Muscle layer of colon (tissue), 2 donors: ENCODE results near the gene FASN.

Experiments
- H3K27ac ChIP-seq: one replicate; pipeline ENCODE4 v1.7.0; 2013; ENCODE audit warnings: low read depth, mild to moderate bottlenecking, low read length, moderate library complexity
- H3K27me3 ChIP-seq, 2 donors: one replicate each; pipeline ENCODE4 v1.7.0; 2013; ENCODE audit warnings: low read length in 2 of 2, mild to moderate bottlenecking in 2 of 2; ENCODE audit not compliant: insufficient read depth in 2 of 2, control insufficient read depth in 1 of 2
- H3K36me3 ChIP-seq: one replicate; pipeline ENCODE4 v1.7.0; 2013; ENCODE audit warnings: mild to moderate bottlenecking, low read length; ENCODE audit not compliant: insufficient read depth
- H3K4me1 ChIP-seq: one replicate; pipeline ENCODE4 v1.7.0; 2013; ENCODE audit warnings: mild to moderate bottlenecking, low read length; ENCODE audit not compliant: insufficient read depth
- H3K4me3 ChIP-seq, 2 donors: one replicate each; pipeline ENCODE4 v1.7.0; 2013; ENCODE audit warnings: low read length in 2 of 2, low read depth in 1 of 2, mild to moderate bottlenecking in 1 of 2, moderate library complexity in 1 of 2
- H3K9ac ChIP-seq: one replicate; pipeline ENCODE4 v1.7.0; 2013; ENCODE audit warnings: low read length
- H3K9me3 ChIP-seq: one replicate; pipeline ENCODE4 v1.7.0; 2013; ENCODE audit warnings: mild to moderate bottlenecking, low read length
- donor health status: abdominal sarcoma.
- donor health status: Adenocarcinoma of cecum.

The FASN gene

DNA sequence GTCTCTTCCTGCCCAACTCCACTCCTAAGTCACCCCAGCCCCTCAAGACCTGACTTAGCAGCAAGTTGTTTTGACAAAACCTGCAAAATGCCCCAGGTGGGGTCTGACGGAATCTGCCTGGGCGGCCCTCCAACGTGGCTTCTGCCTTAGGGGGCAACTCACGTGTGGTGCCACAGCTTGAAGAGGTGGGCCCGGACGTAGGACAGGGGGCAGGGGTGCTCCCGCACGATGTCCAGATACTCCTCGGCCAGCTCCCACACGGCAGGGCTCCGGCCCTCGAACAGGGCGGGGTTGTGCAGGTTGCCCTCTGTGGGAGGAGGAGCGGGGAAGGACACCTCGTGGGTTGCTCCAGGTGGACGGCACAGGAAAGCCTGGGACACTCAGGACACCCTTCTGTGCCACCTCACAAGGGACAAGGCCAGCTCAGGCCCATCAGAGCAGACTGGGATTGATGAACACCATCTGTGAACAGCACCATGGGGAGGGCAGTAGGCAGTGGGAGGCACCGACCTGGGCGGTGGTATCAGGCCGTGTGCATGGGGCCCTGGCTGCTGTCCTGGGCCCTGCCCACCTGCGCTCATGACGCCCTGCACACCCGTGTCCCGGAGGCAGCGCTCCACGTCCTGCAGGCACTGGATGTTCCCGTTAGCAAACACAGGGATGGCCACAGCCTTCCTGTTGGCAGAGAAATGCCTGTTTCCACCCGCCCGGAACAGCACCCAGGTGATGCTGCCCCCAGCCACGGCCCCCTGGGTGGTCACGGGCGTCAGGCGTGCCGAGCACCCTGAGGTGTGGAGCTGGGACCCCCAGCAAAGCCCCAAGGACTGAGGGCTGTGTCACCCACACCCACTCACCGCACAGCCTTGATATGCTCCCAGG lies 36.8 kb downstream of the FASN start:
- Histone ChIP-seq H3K9ac (no peak overlapping the region), H3K9me3 (no peaks in the 10 kb centered on the region), H3K36me3 (peaks cover 39% of the 10 kb centered on the region), H3K27ac (no peak overlapping the region), H3K4me1 (peaks cover 16% of the 10 kb centered on the region), H3K4me3 (no peak overlapping the region), H3K27me3 (no peaks in the 10 kb centered on the region)

DNA sequence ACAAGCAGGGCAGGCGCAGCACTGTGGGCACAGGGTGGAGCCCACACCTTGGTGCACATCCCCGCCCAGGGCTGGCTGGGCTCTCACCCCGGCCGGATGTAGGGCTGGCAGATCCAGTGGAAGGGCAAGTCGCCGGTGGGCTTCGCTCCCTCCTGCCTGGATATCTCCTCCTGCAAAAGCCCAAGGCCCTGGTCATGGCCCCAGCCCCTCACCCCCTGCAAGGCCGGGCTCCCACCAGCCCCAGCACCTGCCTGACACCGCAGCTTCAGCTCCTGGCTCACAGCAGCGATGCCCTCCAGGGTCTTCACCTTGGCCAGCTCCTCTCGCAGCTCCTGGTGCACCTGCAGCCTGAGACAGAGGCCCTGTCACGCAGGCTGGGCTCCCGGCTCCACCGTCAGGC lies 37.4 kb downstream of the FASN start:
- no peak overlapping the region for H3K4me3 ChIP-seq
- H3K4me1 ChIP-seq = peaks cover 12% of the 10 kb centered on the region
- no peak overlapping the region for H3K9ac ChIP-seq
- peaks cover 39% of the 10 kb centered on the region for H3K36me3 ChIP-seq
- no peak overlapping the region for H3K27ac ChIP-seq
- H3K9me3 ChIP-seq = no peaks in the 10 kb centered on the region
- H3K27me3 ChIP-seq = no peaks in the 10 kb centered on the region

DNA sequence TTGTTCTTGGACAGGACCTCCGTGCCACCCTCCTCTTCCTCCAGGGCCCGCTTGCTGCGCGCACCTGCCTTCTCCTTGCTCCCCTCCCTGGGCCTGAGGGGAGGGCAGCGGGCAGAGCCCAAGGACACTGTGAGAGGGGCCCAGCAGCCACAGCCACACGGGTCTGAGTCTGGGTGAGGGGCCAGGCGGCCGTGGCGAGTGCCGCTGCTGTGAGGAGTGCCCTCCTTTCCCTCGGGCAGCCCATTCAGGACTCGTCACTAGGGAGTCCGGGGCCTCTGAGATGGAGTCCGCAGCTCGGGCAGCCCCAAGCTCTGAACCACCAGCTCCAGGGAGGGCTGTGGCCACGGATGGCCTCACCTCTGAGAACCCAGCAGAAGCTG lies 38.0 kb downstream of the FASN start:
- Histone ChIP-seq H3K9ac (no peak overlapping the region), H3K9me3 (no peaks in the 10 kb centered on the region), H3K27ac (no peak overlapping the region), H3K4me3 (no peak overlapping the region), H3K36me3 (peaks cover 44% of the 10 kb centered on the region), H3K27me3 (no peaks in the 10 kb centered on the region), H3K4me1 (peaks cover 12% of the 10 kb centered on the region)

DNA sequence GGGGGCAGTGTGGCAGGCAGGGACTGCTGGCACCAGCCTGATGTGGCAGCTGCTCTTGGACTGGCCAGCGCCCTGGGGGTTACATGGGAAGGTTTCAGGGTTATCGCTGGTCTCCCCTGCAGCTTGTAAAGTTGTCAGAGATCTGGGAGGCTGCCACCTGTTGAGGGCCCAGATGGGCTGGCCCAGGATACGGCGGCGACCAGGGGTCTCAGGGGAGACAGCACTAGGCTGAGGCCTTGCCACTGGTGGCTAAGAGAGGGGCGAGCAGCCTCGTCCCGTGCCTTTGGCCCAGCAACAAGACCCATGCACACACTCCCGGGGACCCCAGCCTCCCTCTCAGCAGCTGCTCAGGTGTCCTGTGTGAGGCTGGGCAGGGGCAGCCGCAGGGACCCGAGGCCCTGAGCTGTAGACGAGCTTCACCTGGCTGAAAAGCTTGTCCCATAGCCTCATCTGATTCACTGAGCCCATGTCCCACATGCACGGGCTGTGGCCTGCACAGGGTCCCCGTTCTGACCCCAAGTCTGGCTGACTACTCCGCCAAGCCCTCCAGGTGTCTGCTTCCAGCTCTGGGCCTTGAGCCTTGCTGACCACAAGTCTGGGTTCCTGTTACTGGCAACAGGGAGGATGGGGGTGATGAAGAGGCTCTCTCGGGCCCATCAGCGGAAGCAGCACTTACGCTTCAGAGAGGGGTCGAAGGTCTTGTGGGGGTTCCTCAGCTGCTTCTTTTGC lies 38.6 kb downstream of the FASN start:
- Histone ChIP-seq H3K4me1 (peaks cover 7% of the 10 kb centered on the region), H3K4me3 (no peak overlapping the region), H3K9ac (no peak overlapping the region), H3K36me3 (peaks cover 48% of the 10 kb centered on the region), H3K27me3 (no peaks in the 10 kb centered on the region), H3K27ac (no peak overlapping the region), H3K9me3 (no peaks in the 10 kb centered on the region)

DNA sequence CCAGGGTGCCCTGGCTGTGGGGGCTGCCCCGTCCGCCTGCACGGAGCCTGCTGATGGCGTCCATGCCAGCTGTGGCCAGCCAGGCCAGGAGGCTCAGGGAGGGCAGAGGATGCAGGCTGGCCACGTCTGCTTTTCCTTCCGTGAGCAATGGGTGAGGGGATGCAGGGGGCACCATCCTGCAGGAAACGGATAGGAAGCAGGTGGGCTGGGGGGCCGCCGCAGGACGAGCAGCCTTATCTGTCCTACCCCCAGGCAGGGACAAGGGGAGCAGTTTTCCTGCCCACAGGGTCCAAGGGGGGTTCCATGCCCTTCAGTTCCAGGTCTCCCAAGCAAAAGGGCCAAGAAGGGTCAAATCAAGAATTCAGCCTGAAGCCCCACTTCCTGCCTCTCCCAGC lies 39.2 kb downstream of the FASN start:
- Histone ChIP-seq H3K27me3 (no peaks in the 10 kb centered on the region), H3K9ac (no peak overlapping the region), H3K4me1 (peaks cover 3% of the 10 kb centered on the region), H3K27ac (no peak overlapping the region), H3K9me3 (no peaks in the 10 kb centered on the region), H3K36me3 (peaks cover 54% of the 10 kb centered on the region), H3K4me3 (no peak overlapping the region)

DNA sequence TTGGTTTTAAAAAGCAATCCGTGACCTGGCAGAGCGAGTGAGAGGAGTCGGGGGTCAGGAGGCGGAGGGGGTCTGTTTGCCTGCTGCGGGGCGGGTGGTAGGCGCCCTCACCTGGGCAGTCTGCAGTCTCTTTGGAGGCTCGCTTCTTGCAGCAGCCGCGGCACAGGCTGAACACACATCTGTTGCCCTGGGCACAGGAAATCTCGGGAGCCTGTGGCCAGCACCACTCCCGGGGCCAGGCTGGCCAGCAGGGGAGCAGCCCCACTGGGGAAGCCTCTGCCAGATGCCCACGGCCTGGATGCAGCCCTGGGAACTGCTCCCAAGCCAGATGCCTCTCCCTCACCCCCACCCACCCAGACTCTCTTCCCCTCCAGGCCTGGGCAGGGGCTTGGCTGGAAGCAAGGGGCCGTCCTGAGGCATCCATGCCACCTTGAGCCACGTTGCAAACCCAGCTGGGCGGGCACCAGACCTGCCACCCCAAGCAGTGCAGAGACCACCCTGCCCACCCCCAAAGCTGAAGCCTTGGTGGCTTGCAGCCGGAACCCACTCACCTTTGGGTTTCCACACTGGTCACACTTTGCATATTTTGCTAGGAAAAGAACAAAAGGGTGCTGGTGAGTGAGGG lies 39.7 kb downstream of the FASN start:
- Histone ChIP-seq H3K36me3 (peaks cover 51% of the 10 kb centered on the region), H3K9ac (no peak overlapping the region)

DNA sequence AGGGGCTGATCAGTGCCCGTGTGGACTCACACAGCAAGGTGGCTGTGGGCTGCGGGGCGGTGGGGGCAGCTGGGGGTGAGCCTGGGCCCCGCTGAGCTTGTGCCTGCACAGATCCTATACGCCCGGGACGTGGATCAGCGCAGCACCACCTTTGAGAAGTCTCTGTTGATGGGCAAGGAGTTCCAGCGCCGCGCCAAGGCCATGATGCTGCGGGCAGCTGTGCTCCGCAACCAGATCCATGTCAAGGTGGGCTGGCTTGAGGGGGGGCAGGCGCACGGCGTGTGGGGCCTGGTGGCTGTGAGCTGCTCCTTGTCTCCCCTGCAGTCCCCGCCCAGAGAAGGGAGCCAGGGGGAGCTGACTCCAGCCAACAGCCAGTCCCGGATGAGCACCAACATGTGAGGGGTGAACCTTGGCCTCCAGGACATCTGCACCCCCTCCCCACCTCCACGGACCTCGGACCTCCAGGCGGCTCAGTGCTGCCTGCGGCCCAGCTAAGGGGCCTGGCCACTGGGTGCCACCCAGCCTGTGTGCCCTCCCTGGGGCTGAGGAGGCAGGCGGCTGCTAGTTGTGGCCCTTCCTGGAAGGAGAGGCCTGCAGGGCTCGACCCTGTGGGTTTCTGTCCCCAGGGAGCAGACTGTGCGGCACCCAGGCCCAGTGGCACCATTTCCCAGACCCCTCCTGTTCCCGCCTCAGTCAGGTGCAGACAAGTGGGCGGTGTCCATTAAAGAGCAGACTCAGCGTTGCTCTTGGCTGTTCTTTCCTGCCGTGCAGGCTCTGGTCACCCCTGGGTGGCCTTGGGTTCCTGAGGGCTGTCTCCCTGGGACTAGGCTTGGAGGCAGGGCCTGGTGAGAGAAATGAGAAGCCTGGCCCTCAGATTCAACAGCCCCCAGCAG lies 41.1 kb downstream of the FASN start:
- Histone ChIP-seq H3K4me3 (no peak overlapping the region), H3K9me3 (no peaks in the 10 kb centered on the region), H3K27ac (no peak overlapping the region), H3K4me1 (peaks cover 17% of the 10 kb centered on the region), H3K27me3 (no peaks in the 10 kb centered on the region), H3K9ac (no peak overlapping the region), H3K36me3 (peaks cover 39% of the 10 kb centered on the region)

More for the DNA sequence above, 39.7 kb downstream of the FASN start:
- Histone ChIP-seq H3K4me1 (peaks cover 7% of the 10 kb centered on the region), H3K9me3 (no peaks in the 10 kb centered on the region), H3K4me3 (no peak overlapping the region), H3K27me3 (no peaks in the 10 kb centered on the region), H3K27ac (no peak overlapping the region)

DNA sequence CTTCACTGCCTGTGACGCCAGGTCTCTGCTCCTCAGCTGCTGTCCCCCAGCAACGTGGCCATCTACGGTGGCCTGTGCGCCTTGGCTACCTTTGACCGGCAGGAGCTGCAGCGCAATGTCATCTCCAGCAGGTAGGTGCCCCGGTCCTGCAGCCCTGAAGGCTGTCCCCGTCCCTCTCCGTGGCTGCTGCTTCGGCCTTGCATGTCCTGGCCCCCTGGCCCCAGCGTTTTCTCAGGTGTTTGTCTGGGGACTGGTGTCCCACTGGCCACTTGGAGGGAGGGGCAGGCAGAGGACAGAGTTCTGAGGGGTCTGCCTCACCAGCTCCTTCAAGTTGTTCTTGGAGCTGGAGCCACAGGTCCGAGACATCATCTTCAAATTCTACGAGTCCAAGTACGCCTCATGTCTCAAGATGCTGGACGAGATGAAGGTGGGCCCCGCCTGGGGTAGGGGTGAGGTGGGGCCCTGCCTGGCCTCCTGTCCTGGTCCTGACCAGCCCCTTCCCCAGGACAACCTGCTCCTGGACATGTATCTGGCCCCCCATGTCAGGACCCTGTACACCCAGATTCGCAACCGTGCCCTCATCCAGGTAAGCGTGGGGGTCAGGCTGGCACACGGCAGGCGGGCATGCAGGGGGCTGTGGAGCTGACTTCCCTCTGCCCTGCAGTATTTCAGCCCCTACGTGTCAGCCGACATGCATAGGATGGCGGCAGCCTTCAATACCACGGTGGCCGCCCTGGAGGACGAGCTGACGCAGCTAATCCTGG lies 41.9 kb downstream of the FASN start:
- peaks cover 35% of the 10 kb centered on the region for H3K36me3 ChIP-seq
- no peak overlapping the region for H3K4me3 ChIP-seq
- no peaks in the 10 kb centered on the region for H3K27me3 ChIP-seq
- no peak overlapping the region for H3K27ac ChIP-seq
- peaks cover 17% of the 10 kb centered on the region for H3K4me1 ChIP-seq
- no peaks in the 10 kb centered on the region for H3K9me3 ChIP-seq
- H3K9ac ChIP-seq = no peak overlapping the region

DNA sequence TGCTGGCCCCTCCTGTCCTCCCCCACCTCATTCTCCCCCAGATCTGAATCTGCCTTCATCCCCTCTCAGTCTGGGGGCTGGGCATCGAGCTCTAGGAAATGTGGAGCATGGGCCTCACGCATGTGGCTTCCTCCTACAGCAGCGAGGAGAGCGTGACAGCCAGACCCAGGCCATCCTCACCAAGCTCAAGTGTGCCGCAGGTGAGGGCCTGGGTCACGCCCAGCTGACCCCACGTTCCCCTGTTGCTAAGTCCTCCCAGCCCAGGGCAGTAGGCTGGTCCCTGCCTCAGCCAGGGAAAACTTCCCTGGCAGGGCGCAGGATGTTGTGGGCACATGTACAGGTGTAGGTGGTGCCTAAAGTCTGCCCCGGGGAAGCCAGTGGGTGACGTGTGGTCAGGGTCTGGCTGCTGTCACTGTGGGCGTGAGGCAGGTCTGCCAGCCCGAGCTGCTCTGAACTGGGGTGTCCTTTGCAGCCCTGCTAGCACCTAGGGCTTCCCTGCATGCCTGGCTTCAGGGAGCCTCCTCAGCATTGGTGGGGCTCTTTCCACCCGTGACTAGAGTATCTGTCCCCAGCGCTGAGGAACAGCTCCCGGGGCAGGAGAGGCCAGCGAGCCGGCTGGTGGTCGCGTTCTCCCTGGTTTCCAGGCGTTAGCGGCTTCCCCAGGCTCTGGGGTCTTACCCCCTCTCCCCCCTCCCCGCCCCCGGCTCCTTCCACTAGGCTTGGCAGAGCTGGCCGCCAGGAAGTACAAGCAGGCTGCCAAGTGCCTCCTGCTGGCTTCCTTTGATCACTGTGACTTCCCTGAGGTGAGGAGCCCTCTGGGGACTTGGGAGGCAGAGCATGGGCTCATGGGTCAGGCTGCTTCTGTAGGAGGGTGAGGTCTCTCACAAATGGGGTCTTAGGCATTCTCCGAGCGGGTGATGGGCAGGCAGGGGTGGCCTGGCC lies 42.7 kb downstream of the FASN start:
- H3K4me3 ChIP-seq = no peak overlapping the region

More for the DNA sequence above, 42.7 kb downstream of the FASN start:
- H3K4me1 ChIP-seq = peaks cover 24% of the 10 kb centered on the region
- H3K27me3 ChIP-seq = no peaks in the 10 kb centered on the region
- no peaks in the 10 kb centered on the region for H3K9me3 ChIP-seq
- H3K9ac ChIP-seq = no peak overlapping the region
- no peak overlapping the region for H3K27ac ChIP-seq
- peaks cover 26% of the 10 kb centered on the region for H3K36me3 ChIP-seq
